Measurements from ENCODE around the gene SLF2. TPM values are rescaled to one million over a fixed set of nuclear protein-coding genes. Genes with fewer than 3 reads are reported as not detected.

The SLF2 gene
- total and polyA plus RNA-seq, 9 donors, result 19.6 to 81.9 (median 40.3) TPM

GRCh38 chr10:100876585-100877460, 35.9 kb upstream of the SLF2 start:
- no peak overlapping the region for H3K27ac ChIP-seq
- 59 to 63% (median 59%) methylated on average over 24 of the region's 24 CpGs for WGBS, 3 donors
- TF ChIP-seq EP300 (IDR thresholded peaks at IDR 0.05) (no peak), CTCF (IDR thresholded peaks at IDR 0.05) (no peak), POLR2A (IDR thresholded peaks at IDR 0.05) (no peak)
- peaks cover 3% of the 10 kb centered on the region for H3K4me1 ChIP-seq (ENCODE audit: insufficient read depth)
- no peaks in the 10 kb centered on the region for H3K27me3 ChIP-seq
- intact Hi-C loops (cut with DNase I), result loop anchor here in 2 of 4 donors (5.0 to 10.0 kb wide), 3 partner anchors 312 to 542 kb away; partner anchors contain the start of gene PKD2L1 (in 1 of the 2)
- no peaks in the 10 kb centered on the region for H3K9me3 ChIP-seq
- H3K4me3 ChIP-seq, result no peak overlapping the region
- DNase-seq, result no peak
- H3K36me3 ChIP-seq, result no peaks in the 10 kb centered on the region

GRCh38 chr10:100877461-100877850, 35.3 kb upstream of the SLF2 start:
- H3K4me3 ChIP-seq, result no peak overlapping the region
- DNase-seq, result no peak
- H3K36me3 ChIP-seq, result no peaks in the 10 kb centered on the region
- peaks cover 7% of the 10 kb centered on the region for H3K4me1 ChIP-seq (ENCODE audit: insufficient read depth)
- WGBS, 3 donors, result 82 to 90% (median 88%) methylated on average over 11 of the region's 11 CpGs
- intact Hi-C loops (cut with DNase I), result loop anchor here in 2 of 4 donors (5.0 to 10.0 kb wide), 3 partner anchors 313 to 543 kb away; partner anchors contain the start of gene PKD2L1 (in 1 of the 2)
- TF ChIP-seq CTCF (IDR thresholded peaks at IDR 0.05) (no peak), POLR2A (IDR thresholded peaks at IDR 0.05) (no peak), EP300 (IDR thresholded peaks at IDR 0.05) (no peak)
- no peaks in the 10 kb centered on the region for H3K27me3 ChIP-seq
- no peaks in the 10 kb centered on the region for H3K9me3 ChIP-seq
- H3K27ac ChIP-seq, result no peak overlapping the region

GRCh38 chr10:100878291-100878910, 34.4 kb upstream of the SLF2 start:
- Histone ChIP-seq H3K4me1 (ENCODE audit: insufficient read depth) (peaks cover 15% of the 10 kb centered on the region), H3K27ac (no peak overlapping the region), H3K4me3 (no peak overlapping the region), H3K9me3 (no peaks in the 10 kb centered on the region), H3K27me3 (no peaks in the 10 kb centered on the region), H3K36me3 (no peaks in the 10 kb centered on the region)
- intact Hi-C loops (cut with DNase I), result loop anchor here in 2 of 4 donors (5.0 to 10.0 kb wide), 3 partner anchors 314 to 544 kb away; partner anchors contain the start of gene PKD2L1 (in 1 of the 2)
- 12 to 17% (median 16%) methylated on average over 5 of the region's 5 CpGs for WGBS, 3 donors
- TF ChIP-seq CTCF (IDR thresholded peaks at IDR 0.05) (peak; percentile 40 to 43 (median 43)), EP300 (IDR thresholded peaks at IDR 0.05) (no peak)
- DNase-seq, result peak; percentile 49 to 73 (median 56)

GRCh38 chr10:100879741-100880360, 32.9 kb upstream of the SLF2 start:
- TF ChIP-seq POLR2A (IDR thresholded peaks at IDR 0.05) (no peak), EP300 (IDR thresholded peaks at IDR 0.05) (no peak), CTCF (IDR thresholded peaks at IDR 0.05) (no peak)
- Histone ChIP-seq H3K36me3 (no peaks in the 10 kb centered on the region), H3K4me1 (ENCODE audit: insufficient read depth) (peaks cover 21% of the 10 kb centered on the region), H3K27me3 (no peaks in the 10 kb centered on the region), H3K9me3 (no peaks in the 10 kb centered on the region), H3K27ac (no peak overlapping the region), H3K4me3 (no peak overlapping the region)
- 64 to 75% (median 72%) methylated on average over 6 to 9 of the region's 9 CpGs for WGBS, 3 donors
- intact Hi-C loops (cut with DNase I), result loop anchor here in 3 of 4 donors (2.0 to 10.0 kb wide), 5 partner anchors 33 to 545 kb away; partner anchors contain the start of genes PKD2L1 (in 1 of the 3), SEMA4G (in 1 of the 3) and SLF2 (in 1 of the 3)
- peak in 1 of 5 donors; percentile 34 for DNase-seq
